Stimulated activated CD4-positive, alpha-beta T cell treated with anti-CD3 and anti-CD28 coated beads, Interleukin-15, amount 100 ng/mL, for 48 hours (primary cell): ENCODE data around the gene SCUBE1.
"Not testable (repeated sequence)": the region's sequence is repeated elsewhere in the genome, so short reads cannot be mapped to it uniquely, and the experiment has no call there.

ENCODE experiments used
- DNase-seq, 2 donors: peaks; one replicate each; pipeline ENCODE4 v3.0.0-alpha.2; 2020; ENCODE audit warnings: low read depth in 2 of 2

SCUBE1 gene

DNA sequence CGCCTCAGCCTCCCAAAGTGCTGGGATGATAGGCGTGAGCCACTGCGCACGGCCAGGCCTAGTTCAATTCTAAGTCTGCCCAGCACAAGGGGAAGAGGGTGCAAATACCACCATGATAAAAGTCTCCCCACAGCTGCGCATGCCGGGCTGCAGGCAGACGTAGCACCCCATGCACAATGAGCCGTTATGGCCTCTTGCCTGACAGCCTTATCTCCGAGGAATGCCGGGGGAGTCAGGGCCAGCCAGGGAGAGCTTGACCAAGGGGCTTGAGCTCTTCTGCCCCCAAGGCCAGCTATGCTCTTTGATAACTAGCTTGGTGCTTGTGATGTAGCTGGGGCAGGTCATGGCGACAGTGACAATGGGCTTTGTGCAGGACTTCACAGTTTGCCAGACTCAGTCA, 13.7 kb upstream of the SCUBE1 start:
- no peak for DNase-seq

DNA sequence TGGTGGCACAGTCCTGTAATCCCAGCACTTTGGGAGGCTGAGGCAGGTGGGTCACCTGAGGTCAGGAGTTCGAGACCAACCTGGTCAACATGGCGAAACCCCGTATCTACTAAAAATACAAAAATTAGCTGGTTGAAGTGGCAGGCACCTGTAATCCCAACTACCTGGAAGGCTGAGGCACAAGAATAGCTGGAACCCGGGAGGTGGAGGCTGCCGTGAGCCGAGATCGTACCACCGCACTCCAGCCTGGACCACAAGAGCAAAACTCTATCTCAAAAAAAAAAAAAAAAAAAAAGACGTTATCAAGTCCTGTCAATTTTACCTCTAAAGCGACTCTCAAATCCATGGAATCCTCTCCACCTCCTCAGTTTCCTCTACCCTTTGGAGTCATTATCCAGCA, 12.5 kb upstream of the SCUBE1 start:
- not testable (repeated sequence) for DNase-seq

DNA sequence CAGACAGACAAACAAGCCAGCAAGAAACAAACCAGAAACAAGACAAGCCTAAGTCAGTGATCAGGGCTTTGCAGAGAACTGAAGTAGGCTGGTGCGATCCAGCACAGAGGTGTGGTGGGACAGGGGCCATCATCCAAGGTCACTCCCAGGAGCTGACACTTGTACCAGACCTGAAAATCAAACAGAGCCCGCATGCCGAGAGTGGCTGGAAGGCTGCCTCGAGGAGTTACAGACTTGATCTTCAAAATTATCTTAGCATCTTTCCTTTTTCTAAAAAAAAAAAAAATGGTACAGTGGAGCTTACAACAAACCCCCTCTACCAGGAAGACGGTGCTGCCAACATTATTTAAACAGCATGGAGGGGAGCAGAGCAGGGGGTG, 8.8 kb upstream of the SCUBE1 start:
- DNase-seq, result no peak

DNA sequence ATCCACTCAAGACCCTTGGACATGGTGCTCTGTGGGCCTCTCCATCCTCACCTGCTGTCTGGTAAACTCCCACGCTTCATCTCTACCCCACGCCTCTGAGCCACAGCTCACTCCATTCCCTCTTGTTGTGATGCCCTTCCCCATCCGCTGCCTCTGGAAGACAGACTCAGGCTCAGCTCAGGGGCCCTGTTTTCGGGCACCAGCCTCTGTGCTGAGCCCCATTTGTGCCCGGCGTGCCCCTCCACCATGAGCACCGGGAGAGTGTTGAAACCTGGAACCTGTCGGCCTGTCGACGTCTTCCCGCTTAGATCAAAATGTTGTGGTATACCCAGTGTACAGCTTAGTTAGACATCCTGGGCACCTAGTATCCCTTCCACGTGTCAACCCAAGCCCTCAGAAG, 6.5 kb upstream of the SCUBE1 start:
- DNase-seq, result no peak

DNA sequence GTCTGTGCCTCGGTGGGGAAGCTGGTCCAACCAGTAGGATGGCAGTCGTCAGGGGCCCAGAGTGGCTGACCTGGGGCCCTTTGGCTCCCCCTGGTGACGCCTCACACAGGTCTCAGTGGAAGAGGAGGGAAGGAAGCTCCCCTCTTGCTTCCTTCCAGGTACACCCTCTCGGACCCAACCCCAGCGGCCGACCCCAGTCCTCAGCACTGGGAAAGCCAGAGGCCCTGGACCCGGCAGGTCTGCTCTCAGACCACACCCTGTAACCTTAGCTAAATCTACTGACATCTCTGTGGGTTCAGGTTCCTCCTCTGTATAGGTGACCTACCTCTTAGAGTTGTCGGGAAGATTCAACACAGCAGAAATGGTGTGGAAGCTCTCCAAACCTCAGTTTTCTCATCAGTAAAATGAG, 3.4 kb upstream of the SCUBE1 start:
- DNase-seq, result peak in 1 of 2 donors; percentile 52

DNA sequence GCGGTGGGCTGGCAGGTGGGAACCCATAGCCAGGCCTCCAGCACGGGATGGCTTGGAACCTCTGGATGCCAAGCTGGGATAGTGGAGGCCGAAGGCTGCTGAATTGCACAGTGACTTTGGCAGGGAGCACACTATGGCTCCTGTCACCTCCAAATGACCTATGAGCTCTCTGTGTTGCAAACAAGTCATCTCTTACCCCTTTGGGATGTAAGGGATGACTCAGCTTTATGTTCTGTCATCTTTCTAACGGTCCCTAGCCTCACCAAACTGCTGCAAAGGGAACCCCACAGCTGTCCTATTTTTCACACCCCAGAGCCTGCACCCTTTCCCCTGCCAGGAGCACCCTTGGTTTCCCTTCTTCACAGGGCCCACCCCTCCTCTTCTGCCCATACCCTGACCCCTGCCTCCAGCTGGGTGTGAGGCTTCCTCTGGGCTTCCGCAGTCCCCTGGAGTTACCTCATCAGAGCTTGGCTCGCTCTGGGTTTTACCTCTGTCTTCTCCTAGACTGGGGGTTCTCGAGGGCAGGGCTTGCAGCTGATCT, 2.7 kb upstream of the SCUBE1 start:
- no peak for DNase-seq

DNA sequence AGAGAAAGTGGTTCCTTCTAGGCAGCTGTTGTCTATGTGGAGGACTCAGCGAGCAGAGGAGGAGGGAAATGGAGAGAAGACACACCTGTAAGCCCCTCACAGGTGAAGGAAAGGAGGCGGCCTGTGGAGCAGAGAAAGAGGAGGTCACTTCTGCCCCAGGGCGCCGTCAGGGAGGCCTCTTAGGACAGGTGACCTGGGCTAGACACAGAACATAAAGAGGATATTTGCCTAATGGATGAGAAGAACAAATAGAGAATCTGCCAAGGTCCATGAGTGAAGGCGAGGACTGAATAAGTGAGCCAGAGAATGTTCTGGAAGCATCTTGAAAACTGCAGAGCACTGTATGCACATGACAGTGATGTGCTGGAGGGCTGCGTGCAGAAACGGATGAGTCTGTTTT, 2.2 kb upstream of the SCUBE1 start:
- no peak for DNase-seq

DNA sequence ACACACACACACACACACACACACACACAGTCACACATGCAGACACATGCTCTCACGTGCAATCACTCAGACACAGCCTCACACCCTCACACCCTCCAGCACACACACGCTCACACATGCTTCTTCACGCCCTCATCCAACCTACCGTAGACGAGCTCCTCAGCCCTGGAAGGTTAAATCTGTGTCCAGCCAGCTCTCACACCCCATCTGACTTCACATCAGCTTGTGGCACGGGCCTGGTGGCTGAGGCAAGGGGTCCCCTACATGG, 1.3 kb upstream of the SCUBE1 start:
- no peak for DNase-seq

DNA sequence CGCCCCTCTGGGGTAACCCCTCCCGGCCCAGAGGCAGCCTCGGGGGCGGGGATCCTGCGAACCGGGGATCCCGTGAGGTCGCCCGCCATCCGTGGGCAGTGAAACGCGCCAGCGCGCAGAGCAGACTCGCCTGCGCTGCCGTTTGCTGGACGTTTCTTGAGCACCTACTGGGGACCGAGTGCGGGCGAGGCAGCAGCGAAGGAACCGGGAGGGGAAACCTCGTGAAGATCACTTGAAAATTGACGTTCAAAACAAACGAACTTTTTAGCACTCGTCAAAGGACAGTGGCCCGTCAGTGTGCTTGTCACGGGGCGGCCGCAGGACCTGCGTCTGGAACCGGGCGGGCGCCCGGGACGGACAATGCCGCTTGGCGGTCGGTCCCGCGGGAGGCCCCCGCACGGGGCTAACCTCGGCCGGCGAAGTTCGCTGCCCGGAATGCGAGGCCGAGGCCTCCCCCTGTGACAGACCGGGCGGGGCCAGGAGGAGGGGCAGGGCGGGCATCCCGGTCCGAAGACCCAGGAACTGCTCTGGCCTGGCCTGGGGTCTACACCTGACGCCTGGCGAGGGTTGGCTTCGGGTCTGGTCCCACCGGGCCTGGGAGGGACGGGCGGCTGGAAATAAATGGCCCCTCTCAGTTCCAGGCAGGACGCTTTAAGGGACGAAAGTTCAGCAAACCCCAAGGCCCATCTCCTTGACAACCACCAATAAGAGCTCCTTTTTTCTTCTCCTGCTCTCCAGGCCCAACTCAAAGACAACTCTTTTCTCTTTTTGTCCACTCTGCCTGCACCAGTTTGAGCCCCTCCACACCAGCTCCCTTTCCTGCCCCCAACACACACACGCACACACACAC, 723 bp upstream of the SCUBE1 start:
- no peak for DNase-seq

DNA sequence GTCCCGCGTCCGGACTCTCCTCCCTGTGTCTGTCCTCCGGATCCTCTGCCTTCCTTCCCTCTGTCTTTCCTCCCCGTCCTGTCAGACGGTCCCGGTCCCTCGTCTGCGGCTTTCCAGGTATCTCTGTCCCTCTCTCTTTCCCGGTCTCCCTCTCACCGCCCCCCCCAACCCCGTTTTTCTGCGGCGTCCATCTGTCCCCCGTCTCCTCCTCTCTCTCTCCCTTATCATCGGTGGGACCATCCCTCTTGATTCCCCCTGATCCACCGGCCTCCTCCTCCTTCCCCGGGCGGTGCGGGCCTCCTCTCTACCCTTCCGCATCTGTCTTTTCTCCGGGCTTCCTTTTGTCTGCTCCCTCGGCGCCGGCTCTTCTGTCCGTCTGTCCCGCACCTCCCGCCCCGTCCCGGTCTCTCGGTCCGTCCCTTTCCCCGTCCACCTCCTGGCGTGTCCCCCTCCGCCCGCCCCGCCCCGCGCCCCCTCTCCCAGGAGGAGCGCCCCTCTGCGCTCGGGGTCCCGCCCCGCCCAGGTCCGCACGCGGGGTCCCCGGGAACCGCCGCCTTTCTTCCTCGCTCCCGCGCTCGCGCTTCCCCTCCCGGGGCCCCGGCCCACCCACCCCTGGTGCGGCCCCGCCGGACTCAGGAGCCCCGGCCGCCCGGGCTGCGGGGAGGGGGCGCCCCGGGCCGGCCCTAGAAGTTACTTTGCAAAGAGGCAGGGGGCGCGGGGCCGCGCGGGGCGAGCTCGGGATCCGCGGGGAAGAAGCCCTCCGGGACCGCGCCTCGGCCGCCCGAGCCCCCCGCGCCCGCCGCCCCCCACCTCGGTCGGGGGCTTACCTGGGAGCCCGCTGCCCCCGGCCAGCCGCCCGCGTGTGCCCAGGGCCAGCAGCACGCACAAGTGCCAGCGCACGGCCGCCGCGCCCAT, 568 bp downstream of the SCUBE1 start:
- no peak for DNase-seq

DNA sequence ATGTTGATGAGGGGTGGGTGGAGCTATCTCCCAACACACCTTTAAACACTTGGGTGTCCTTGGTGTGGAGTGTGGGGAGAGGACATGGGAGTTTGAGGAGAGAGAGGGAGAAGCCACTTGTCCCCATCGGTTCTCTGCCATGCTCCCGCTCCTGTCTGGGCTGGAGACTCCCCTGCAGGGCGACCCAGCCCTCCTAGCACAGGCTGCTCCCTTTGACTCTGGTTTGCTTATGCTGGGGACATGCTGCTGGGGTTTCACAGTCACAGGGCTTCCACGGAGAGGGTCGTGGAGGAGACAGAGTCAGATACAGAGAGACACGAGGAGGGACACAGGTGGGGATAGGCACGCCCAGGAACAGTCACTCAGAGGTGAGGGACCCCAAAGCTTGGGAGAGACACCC, 1.6 kb downstream of the SCUBE1 start:
- no peak for DNase-seq

DNA sequence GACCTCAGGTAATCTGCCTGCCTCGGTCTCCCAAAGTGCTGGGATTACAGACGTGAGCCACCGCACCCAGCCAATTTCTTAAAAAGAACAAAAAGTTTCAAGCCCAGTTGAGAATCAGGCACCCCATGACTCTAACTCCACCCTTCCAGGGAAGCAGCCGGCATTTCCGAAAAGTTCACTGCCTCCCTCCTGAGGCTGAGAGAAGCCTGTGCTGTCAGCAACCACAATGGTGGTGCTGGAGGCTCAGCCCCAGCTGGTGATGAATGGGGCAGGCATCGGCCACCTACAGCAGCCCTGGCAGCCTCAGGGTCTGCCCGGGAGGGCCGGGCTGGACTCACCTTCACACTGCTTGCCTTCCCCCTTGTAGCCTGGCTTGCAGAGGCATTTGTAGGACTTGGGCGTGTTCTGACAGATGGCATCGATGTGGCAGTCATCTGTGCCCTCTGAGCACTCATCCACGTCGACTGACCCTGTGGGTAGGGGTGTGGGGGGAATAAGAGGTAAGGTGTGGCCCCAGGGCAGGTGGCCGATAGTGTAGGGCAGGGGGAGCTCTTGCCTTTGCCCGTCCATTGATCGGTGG, 4.3 kb downstream of the SCUBE1 start:
- no peak for DNase-seq

DNA sequence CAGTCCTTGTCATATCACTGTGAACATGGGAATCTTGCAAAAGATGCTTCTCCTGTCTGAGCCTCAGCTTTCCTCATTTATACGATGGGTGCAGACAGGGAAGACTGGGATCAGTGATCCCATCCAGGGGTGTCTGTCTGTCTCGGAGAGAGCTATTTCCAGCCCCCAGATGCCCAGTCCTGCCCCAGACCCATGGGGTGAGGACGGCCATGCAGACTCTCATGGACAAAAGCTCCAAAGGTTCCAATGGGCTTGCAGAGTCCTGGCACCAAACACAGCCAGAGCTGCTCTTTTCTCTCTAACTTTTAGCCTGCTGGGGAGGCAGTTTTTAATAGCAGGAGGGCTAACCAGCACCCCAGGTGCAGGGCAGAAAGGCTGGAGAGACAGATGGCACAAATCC, 5.2 kb downstream of the SCUBE1 start:
- DNase-seq, result no peak

DNA sequence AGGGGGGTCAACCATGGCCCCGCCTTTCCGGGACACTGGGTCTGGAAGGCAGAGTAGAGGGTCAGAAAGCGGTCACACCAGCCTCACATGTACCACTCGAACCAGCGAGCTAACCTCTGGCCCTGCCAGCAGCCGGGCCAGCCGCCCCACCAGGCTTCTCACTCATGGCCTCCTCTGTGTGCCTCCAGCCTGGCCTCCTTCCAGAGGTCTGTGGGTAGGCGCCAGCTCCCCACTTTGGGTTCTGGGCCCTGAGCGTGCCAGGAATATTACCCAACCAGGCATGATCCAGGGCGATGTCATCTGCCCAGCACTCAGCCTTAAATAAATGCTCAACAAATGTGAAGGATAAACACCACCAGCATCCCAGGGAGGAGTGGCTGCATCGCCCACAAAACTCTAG, 5.8 kb downstream of the SCUBE1 start:
- no peak for DNase-seq

DNA sequence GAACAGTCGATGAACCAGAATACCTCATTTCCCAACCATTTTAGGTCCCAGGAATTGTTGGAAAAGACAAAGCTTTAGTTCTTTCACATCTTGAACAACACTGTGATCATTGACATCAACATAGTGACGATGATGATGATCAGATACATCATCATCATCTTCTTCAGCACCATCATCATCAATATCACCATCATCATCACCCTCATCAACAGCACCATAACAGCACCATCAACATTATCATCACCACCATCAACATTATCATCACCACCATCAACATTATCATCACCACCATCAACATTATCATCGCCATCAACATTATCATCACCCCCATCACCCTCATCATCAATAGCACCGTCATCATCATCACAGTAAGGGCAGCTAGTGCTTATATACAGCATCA, 8.8 kb downstream of the SCUBE1 start:
- no peak for DNase-seq

DNA sequence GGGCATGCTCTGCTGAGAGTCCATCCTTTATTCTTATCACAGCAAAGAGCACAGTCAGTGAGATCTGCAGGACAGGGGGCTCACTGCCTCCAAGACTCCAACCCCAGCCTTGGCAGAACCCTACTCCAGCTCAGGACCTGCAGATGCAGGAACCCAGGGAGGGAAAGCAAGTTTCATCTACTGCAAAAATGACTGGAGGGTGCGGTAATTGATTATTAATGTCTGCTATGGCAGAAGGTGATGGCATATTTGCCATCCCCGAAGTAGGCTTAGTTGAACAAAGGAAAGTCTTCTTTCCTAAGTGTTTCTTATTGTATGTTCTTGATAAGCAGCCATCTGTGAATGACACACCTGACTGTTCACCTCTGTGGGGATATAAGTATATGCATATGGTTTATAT, 9.2 kb downstream of the SCUBE1 start:
- DNase-seq, result no peak

DNA sequence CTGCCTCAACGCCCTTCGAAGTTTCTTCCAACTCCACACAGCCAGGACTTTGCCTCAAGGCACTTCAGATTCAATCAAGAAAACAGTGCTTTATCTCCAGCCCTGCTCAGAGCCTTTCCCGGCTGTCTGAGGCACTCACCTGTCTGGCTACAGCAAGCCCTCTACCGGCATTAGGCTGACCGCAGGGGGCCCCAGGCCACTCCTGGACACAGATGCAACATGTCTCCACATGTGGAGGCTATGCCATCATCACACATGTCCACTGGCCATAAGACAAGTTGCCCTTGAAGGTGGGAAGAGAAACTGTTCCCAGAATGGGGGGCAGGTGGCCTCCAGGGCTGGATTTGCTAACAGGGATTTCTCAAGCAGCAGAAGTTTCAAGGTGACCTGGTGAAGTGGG, 10.0 kb downstream of the SCUBE1 start:
- no peak for DNase-seq

DNA sequence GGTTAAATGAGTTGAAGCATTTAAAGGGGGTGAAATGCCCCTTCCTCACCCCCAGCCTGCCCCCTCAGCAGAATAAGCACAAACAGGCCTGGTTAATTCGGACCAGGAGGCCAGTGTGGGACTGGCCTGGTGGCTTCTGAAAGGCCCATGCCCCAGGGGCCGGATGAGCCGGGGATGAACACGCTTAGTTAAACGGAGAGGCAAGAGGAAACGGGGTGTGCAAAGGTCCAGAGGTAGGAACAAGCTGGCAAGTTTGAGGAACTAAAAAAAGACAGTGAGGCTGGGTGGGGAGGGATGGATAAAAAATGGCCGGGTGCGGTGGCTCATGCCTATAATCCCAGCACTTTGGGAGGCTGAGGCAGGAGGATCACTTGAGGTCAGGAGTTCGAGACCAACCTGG, 11.5 kb downstream of the SCUBE1 start:
- no peak for DNase-seq

DNA sequence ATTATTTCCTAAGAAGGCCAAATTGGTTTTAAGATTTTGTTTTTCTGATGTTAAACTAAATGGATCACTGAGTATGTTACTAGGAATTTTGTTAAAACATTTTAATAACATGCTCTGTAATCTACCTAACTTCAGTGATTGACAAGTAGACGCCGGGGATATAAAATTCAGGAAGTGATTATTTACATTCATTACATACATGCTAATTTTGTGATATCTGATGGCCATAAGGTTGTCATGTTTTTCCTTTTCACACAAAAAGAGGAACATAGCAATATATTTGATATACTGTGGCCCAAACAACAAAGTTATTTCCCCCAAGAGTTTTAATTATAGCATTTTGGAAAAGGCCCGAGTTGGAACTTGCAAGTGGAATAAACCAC, 12.1 kb downstream of the SCUBE1 start:
- DNase-seq, result no peak

DNA sequence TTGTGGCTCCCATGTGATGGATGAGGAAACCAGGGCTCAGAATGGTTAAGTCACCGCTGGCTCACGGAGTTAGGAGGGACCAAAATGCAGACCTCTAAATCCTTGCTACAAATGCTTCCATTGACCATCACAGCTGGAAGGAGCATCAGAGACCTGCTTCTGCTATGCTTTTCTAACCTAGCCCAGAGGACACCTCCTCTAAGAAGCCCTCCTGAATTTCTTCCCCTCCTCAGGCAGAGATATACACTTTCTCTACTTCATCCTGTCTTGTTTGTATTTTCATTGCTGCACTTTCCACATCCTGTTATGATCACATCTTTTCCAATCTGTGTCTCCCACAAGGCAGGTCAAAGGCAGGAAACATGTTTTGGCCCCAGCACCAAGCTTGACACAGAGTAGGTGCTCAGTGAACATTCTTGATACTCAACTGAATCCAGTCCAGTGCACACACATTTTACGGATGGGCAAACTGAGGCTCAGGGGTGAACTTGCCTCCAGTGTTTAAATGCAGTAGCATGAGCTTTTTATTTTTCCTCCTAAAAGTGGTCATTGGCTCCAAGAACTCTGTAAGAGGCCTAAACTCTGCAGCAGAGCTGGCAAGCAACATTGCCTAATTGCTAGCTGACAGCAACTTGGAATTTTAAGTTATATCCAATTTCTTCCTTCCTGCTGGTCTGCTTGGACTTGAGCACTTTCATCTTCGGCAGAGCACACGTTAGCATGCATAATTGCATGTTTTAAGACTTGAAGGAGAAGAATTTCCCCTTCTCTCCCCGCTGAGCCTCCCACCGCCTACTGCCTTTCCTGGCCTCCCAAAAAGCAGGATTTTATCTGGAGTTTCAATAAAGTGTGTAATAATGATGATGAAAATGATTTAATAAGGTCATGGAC, 12.7 kb downstream of the SCUBE1 start:
- DNase-seq, result no peak

DNA sequence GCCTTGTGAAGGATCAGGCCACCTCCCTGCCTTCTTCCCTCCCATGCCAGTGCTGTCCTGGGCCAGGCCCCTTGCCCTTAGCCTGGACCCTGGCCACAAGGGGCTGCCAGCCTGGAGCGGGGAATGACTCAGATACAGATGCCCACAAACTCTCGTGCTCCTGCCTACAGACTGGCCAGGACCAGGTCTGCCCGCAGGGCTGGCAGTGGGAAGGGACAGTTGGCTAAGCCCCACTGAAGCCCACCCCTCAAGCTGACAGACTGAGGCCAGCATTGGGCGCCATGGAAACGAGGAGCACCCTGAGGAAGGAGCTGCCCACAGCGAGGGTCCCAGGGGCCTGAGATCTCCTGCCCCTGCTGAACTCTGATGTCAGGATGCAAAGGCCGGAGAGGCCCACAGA, 14.1 kb downstream of the SCUBE1 start:
- DNase-seq, result no peak

DNA sequence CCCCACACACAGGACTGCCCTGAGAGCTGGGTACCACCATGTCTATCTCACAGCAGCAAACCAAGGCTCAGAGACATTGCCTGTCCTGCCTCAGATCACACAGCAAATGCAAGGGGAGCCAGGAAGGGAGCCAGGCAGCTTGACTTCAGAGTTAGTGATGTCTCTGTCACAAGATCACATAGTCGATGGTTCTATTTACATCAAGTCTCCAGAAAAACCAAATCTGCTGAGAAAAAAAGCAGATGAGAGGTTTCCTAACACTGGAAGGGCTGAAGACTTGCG, 16.1 kb downstream of the SCUBE1 start:
- no peak for DNase-seq
